Measurements from ENCODE around the gene PODXL.

PODXL gene

DNA sequence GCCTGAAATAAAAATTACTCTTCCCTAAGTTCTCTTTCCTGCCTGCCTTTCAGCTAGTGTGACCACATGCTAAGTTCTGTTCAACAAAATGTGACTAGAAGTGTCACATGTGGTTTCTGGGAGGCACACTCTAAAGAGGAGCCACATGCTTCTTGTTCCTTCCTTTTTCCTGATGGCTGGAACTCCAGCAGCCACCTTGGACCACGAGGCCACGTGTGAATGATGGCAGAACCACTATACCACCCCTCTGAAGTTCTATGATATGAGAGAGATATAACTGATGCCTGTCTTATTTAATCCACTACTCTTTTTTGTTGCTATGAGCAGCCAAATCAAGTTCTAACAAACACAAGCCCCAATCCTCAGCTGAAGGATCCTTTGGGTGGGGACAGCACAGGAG, 8.1 kb downstream of the PODXL start:
- Histone ChIP-seq H3K27ac (ENCODE audit: low read depth, low read length, severe bottlenecking) (no peak overlapping the region), H3K4me1 (ENCODE audit: control insufficient read depth, insufficient read depth, low read length, poor library complexity, severe bottlenecking) (peaks cover 49% of the 10 kb centered on the region), H3K36me3 (ENCODE audit: control insufficient read depth, insufficient read depth, low read length) (peaks cover 59% of the 10 kb centered on the region), H3K9me3 (ENCODE audit: control insufficient read depth, low read length) (no peaks in the 10 kb centered on the region), H3K4me3 (ENCODE audit: extremely low read depth, insufficient read depth, low read length, poor library complexity, severe bottlenecking) (no peak overlapping the region)
- no CpG with 5 or more reads among the region's 2 CpGs for WGBS, 2 experiments (ENCODE audit: insufficient coverage in 2 of 2)

DNA sequence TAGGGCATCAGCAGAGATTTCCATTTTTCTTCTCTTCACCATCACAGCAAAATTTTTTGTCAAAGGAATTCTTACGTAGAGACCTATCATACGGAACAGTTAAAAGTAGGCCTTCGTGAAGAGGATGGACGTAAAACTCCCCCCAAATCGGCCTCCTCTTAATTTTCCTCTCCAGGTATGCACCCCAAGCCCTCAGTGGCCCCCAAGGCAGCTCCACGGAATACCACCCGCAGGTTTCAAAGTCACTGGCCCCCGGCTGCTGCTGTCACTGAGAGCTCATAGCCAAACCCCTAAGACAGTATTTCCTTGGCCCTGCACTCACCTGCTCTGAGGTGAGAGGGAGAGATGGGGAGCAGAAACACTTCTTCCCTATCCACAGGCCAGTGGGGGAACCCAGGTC, 8.8 kb downstream of the PODXL start:
- Histone ChIP-seq H3K4me3 (ENCODE audit: extremely low read depth, insufficient read depth, low read length, poor library complexity, severe bottlenecking) (no peak overlapping the region), H3K27ac (ENCODE audit: low read depth, low read length, severe bottlenecking) (no peak overlapping the region), H3K9me3 (ENCODE audit: control insufficient read depth, low read length) (no peaks in the 10 kb centered on the region), H3K4me1 (ENCODE audit: control insufficient read depth, insufficient read depth, low read length, poor library complexity, severe bottlenecking) (peaks cover 50% of the 10 kb centered on the region), H3K36me3 (ENCODE audit: control insufficient read depth, insufficient read depth, low read length) (peaks cover 63% of the 10 kb centered on the region)
- 83 to 88% methylated on average over 6 to 8 of the region's 8 CpGs for WGBS, 2 experiments (ENCODE audit: insufficient coverage in 2 of 2)

DNA sequence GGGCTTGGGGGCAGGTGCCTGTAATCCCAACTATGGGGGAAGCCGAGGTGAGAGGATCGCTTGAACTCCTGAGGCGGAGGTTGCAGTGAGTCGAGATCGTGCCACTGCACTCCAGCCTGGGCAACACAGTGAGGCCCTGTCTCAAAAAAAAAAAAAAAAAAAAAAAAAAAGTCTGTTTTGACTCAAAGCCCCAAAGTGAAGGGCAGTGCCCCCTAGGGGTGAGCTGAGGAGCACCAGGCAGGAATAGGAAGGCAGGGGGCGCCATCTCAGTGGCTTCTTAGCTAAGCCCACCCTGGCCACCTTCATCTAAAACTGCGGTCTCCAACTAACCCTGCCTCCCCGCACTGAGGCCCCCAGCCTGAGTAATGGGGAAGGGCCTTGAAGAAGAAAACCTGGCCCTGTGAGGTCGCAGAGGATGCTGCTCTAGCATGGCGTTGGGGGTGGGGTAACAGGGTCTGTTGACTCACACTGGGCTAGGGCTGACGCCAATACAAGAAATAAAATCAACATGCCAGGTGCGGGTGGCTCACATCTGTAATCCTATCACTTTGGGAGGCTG, 9.8 kb downstream of the PODXL start:
- H3K9me3 ChIP-seq (ENCODE audit: control insufficient read depth, low read length) = no peaks in the 10 kb centered on the region
- WGBS, 2 experiments (ENCODE audit: insufficient coverage in 2 of 2) = 74 to 80% methylated on average over 9 to 10 of the region's 12 CpGs
- no peak overlapping the region for H3K4me3 ChIP-seq (ENCODE audit: extremely low read depth, insufficient read depth, low read length, poor library complexity, severe bottlenecking)
- H3K4me1 ChIP-seq (ENCODE audit: control insufficient read depth, insufficient read depth, low read length, poor library complexity, severe bottlenecking) = peaks cover 45% of the 10 kb centered on the region
- H3K36me3 ChIP-seq (ENCODE audit: control insufficient read depth, insufficient read depth, low read length) = peaks cover 69% of the 10 kb centered on the region
- no peak overlapping the region for H3K27ac ChIP-seq (ENCODE audit: low read depth, low read length, severe bottlenecking)

DNA sequence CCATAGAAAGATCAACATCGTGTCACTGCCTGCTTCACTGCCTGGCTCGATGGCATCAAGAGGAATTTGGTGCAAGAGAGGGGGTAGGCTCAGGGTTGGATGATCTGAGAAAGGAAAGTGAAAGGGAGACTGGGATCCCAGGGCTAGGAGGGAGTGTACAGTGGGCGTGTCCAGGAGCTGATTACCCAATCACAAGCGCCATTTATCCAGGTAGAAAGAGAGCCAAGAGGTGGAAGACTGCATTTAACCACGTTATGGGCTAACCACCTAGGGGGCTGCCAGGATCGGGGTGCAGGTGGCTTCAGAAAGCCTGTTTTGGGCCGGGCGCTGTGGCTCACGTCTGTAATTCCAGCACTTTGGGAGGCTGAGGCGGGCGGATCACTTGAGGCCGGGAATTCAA, 10.3 kb downstream of the PODXL start:
- Histone ChIP-seq H3K4me3 (ENCODE audit: extremely low read depth, insufficient read depth, low read length, poor library complexity, severe bottlenecking) (no peak overlapping the region), H3K9me3 (ENCODE audit: control insufficient read depth, low read length) (no peaks in the 10 kb centered on the region), H3K36me3 (ENCODE audit: control insufficient read depth, insufficient read depth, low read length) (peaks cover 64% of the 10 kb centered on the region), H3K27ac (ENCODE audit: low read depth, low read length, severe bottlenecking) (no peak overlapping the region), H3K4me1 (ENCODE audit: control insufficient read depth, insufficient read depth, low read length, poor library complexity, severe bottlenecking) (peaks cover 45% of the 10 kb centered on the region)
- WGBS, 2 experiments (ENCODE audit: insufficient coverage in 2 of 2) = 84 to 90% methylated on average over 11 to 12 of the region's 12 CpGs

DNA sequence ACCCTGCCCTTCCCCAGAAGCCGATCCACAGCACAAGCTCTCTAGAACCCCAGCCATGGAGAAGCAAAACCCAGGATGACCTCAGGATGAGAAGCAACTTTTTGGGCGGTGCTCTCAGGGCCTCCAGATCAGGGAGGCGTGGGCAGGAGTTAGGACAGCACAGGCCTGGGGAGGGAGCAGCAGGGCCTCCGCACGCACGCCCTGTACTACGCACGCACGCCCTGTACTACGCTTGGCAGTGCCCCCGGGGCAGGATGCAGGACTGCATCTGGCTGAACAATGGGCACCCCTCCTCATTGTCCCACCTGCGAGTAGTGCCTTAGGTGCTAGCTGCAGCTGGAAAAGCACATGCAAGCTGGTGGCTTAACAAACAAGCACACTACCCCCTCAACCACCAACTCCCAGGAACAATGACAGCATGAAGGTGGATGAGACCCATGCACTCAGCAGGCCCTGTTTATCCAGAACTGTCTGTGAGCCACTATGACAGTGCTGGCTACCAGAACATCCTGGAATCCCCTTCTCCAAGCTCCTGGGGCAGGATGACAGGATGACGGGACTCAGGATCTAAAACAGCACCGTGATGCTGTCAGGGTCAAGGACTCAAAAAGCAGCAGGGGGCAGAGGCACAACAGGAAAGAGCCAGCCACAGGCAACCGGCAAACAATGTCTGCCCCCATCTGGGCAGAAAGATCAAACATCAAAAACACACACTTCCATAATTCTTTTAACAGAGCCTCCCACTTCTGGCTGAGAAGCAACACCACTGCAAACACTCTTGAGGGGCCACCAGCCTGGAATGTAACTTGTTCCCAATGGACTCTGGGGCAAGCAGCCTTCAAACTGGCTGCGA, 11.8 kb downstream of the PODXL start:
- Histone ChIP-seq H3K27ac (ENCODE audit: low read depth, low read length, severe bottlenecking) (peak overlapping the region; percentile 67), H3K4me3 (ENCODE audit: extremely low read depth, insufficient read depth, low read length, poor library complexity, severe bottlenecking) (no peak overlapping the region), H3K4me1 (ENCODE audit: control insufficient read depth, insufficient read depth, low read length, poor library complexity, severe bottlenecking) (peaks cover 59% of the 10 kb centered on the region), H3K9me3 (ENCODE audit: control insufficient read depth, low read length) (no peaks in the 10 kb centered on the region), H3K36me3 (ENCODE audit: control insufficient read depth, insufficient read depth, low read length) (peaks cover 60% of the 10 kb centered on the region)
- 65 to 78% methylated on average over 8 to 15 of the region's 16 CpGs for WGBS, 2 experiments (ENCODE audit: insufficient coverage in 2 of 2)

DNA sequence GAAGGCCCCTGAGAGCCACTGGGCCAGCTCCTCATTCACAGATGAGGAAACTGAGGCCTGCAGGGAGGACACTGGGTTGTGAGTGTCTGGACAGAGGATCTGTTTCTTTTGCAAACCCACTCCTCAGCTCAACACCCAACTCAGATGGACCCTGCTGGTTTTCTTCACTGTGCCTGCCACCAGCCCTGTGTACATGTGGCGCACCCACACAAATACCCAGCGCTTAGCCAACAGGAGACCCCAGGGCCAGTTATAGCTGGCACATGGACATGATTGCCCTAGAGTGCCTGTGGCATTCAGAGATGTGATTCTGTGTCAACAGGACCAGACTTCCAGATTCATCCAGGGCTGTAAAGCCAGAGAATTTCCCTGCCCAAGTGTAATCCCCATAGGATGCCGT, 12.4 kb downstream of the PODXL start:
- H3K36me3 ChIP-seq (ENCODE audit: control insufficient read depth, insufficient read depth, low read length) = peaks cover 55% of the 10 kb centered on the region
- H3K9me3 ChIP-seq (ENCODE audit: control insufficient read depth, low read length) = no peaks in the 10 kb centered on the region
- H3K27ac ChIP-seq (ENCODE audit: low read depth, low read length, severe bottlenecking) = no peak overlapping the region
- WGBS, 2 experiments (ENCODE audit: insufficient coverage in 2 of 2) = 100% methylated on average over 2 to 3 of the region's 3 CpGs
- H3K4me1 ChIP-seq (ENCODE audit: control insufficient read depth, insufficient read depth, low read length, poor library complexity, severe bottlenecking) = peaks cover 66% of the 10 kb centered on the region
- H3K4me3 ChIP-seq (ENCODE audit: extremely low read depth, insufficient read depth, low read length, poor library complexity, severe bottlenecking) = no peak overlapping the region

DNA sequence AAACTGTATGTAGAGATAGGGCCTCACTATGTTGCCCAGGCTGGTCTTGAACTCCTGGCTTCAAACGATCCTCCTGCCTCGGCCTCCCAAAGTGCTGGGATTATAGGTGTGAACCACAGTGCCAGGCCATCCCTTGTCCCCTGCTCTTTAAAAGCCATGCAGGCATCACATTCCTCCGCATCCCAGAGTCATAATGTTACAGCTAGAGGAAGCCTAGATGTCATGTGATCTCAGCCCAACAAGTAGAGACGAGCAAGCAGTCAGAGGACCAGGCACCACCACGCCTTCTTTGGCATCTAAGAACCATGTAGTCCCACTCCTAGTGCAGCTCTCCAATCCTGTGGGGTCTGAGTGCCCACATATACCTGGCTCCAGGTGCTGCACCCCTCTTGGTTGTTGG, 13.1 kb downstream of the PODXL start:
- 94% methylated on average over 4 to 5 of the region's 5 CpGs for WGBS, 2 experiments (ENCODE audit: insufficient coverage in 2 of 2)
- no peak overlapping the region for H3K4me3 ChIP-seq (ENCODE audit: extremely low read depth, insufficient read depth, low read length, poor library complexity, severe bottlenecking)
- H3K36me3 ChIP-seq (ENCODE audit: control insufficient read depth, insufficient read depth, low read length) = peaks cover 50% of the 10 kb centered on the region
- H3K27ac ChIP-seq (ENCODE audit: low read depth, low read length, severe bottlenecking) = no peak overlapping the region
- no peaks in the 10 kb centered on the region for H3K9me3 ChIP-seq (ENCODE audit: control insufficient read depth, low read length)
- peaks cover 73% of the 10 kb centered on the region for H3K4me1 ChIP-seq (ENCODE audit: control insufficient read depth, insufficient read depth, low read length, poor library complexity, severe bottlenecking)

DNA sequence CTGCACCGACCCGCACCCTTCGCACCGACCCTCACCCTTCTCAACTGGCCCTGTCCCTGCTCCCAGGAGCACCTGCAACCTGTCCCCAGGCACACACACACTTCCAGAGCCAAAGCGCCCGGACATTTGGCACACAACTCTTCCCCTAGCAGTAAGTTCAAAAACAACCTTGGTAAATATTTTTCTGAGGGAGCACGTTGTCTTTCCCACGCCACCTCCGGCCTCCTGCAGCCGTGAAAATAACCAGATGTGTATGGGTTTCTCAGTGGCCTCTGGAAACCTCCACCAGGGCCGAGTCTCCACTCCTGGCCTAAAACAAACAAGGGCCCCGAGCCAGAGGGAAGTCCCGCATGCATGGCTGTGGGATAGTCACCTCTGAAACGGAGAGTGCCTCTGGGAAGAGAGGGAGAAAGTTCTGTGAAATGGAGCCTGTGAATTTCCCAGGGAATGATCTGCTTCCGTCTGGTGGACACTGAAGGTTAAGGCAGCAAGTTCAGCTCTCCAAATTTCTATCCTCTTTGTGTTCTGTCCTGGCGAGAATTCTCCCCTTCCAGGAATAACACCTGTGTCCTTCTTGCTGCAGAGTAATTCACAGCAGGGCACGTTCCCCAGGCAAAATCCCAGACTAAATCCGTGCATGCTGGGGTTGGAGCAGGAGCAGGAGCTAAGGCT, 15.8 kb downstream of the PODXL start:
- 79 to 80% methylated on average over 12 to 14 of the region's 18 CpGs for WGBS, 2 experiments (ENCODE audit: insufficient coverage in 2 of 2)
- peaks cover 53% of the 10 kb centered on the region for H3K36me3 ChIP-seq (ENCODE audit: control insufficient read depth, insufficient read depth, low read length)

DNA sequence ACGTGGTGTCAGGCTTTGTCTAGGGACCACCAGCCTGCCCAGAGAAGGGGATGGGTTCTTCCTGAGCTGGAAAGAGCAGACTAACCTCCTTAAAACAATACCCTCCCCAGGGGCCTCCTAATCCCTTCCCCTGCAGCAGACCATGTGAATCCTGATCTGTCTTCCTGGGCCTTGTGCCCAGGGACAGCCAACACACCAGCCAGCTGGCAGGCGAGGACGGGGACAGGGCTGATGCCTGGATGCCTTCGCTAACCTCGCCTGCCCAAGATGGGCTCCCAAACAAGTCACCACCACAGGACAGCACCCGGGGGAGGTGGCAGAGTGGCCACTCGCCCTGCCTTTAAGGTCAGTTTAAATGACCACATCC, 17.6 kb downstream of the PODXL start:
- peak overlapping the region; percentile 59 for H3K27ac ChIP-seq (ENCODE audit: low read depth, low read length, severe bottlenecking)
- H3K4me3 ChIP-seq (ENCODE audit: extremely low read depth, insufficient read depth, low read length, poor library complexity, severe bottlenecking) = no peak overlapping the region
- H3K9me3 ChIP-seq (ENCODE audit: control insufficient read depth, low read length) = no peaks in the 10 kb centered on the region
- H3K4me1 ChIP-seq (ENCODE audit: control insufficient read depth, insufficient read depth, low read length, poor library complexity, severe bottlenecking) = peaks cover 52% of the 10 kb centered on the region
- peaks cover 67% of the 10 kb centered on the region for H3K36me3 ChIP-seq (ENCODE audit: control insufficient read depth, insufficient read depth, low read length)
- 85 to 89% methylated on average over 4 to 7 of the region's 7 CpGs for WGBS, 2 experiments (ENCODE audit: insufficient coverage in 2 of 2)

More for the DNA sequence above, 15.8 kb downstream of the PODXL start:
- no peak overlapping the region for H3K4me3 ChIP-seq (ENCODE audit: extremely low read depth, insufficient read depth, low read length, poor library complexity, severe bottlenecking)
- H3K9me3 ChIP-seq (ENCODE audit: control insufficient read depth, low read length) = no peaks in the 10 kb centered on the region
- peaks cover 64% of the 10 kb centered on the region for H3K4me1 ChIP-seq (ENCODE audit: control insufficient read depth, insufficient read depth, low read length, poor library complexity, severe bottlenecking)
- peak overlapping the region; percentile 43 for H3K27ac ChIP-seq (ENCODE audit: low read depth, low read length, severe bottlenecking)

DNA sequence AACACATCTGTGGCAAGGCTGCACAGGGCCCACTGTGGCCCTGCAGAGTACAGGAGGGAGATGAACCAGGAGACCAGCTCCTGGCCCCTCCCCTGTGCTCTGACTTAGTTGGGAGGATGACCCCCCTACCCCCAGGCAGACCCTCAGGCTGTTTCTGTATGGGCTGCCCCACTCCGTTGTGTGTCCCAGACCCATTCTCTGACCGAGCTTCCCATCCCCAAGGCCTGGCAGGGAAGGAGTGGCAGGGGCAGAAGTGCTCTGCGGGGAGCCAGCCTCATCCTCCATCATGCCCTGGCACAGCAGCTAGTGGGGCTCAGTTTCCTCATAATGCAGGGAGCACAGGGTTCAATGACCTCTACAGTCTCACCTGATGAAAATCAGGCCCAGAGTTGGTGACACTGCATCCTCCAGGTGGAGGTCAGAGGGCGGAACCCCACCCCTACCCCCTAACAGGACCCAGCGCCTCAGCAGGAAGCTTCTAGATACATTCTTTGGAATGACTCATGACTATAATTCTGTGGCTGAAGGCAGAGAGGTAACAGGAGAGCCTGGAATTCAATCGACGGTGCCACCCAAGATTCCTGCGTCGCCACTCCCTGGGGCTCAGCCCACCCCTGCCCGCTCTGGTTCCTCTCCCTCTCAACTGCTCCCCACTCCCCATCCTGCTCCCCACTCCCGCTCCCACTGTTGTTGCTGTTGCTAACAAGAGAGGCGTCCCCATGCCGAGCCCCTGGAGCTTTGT, 18.2 kb downstream of the PODXL start:
- WGBS, 2 experiments (ENCODE audit: insufficient coverage in 2 of 2) = 90 to 92% methylated on average over 5 to 11 of the region's 13 CpGs
- H3K36me3 ChIP-seq (ENCODE audit: control insufficient read depth, insufficient read depth, low read length) = peaks cover 62% of the 10 kb centered on the region
- H3K9me3 ChIP-seq (ENCODE audit: control insufficient read depth, low read length) = no peaks in the 10 kb centered on the region
- no peak overlapping the region for H3K4me3 ChIP-seq (ENCODE audit: extremely low read depth, insufficient read depth, low read length, poor library complexity, severe bottlenecking)
- H3K27ac ChIP-seq (ENCODE audit: low read depth, low read length, severe bottlenecking) = peak overlapping the region; percentile 59
- peaks cover 50% of the 10 kb centered on the region for H3K4me1 ChIP-seq (ENCODE audit: control insufficient read depth, insufficient read depth, low read length, poor library complexity, severe bottlenecking)
